CD14-positive monocyte (primary cell): Measurements from ENCODE around the gene DLGAP1. TPM values are rescaled to one million over a fixed set of nuclear protein-coding genes. Genes with fewer than 3 reads are reported as not detected.

ENCODE experiments used
- DNase-seq, 3 donors: peaks; one replicate each; pipeline ENCODE4 v3.0.0-alpha.2; 2011 to 2022
- H2AFZ ChIP-seq: 2 replicates; pipeline ENCODE4 v1.6.0; 2012; ENCODE audit warnings: mild to moderate bottlenecking, low read depth, low read length, inconsistent platforms; ENCODE audit not compliant: insufficient read depth, poor library complexity, severe bottlenecking
- H3K27ac ChIP-seq, 2 donors: 1 replicate in 1 of 2; 2 replicates in 1 of 2; pipeline ENCODE4 v1.5.1; 2012 to 2013; ENCODE audit warnings: low read length in 2 of 2, control low read depth in 1 of 2, inconsistent platforms in 1 of 2, low read depth in 1 of 2, mild to moderate bottlenecking in 1 of 2
- H3K27me3 ChIP-seq, 2 donors: one replicate each; pipeline versions ENCODE4 v1.6.0 to v1.6.1; 2011 to 2013; ENCODE audit warnings: low read length in 2 of 2; ENCODE audit not compliant: control insufficient read depth in 2 of 2, insufficient read depth in 2 of 2
- H3K36me3 ChIP-seq, 2 donors: replicated peaks in 1 of 2; 1 replicate in 1 of 2; 2 replicates in 1 of 2; pipeline versions ENCODE4 v1.5.1 to v1.6.1; 2012 to 2013; ENCODE audit warnings: low read length in 2 of 2, control low read depth in 1 of 2, inconsistent platforms in 1 of 2, mild to moderate bottlenecking in 1 of 2; ENCODE audit not compliant: insufficient read depth in 2 of 2, control insufficient read depth in 1 of 2
- H3K4me1 ChIP-seq, 2 donors: 1 replicate in 1 of 2; 2 replicates in 1 of 2; pipeline versions ENCODE4 v1.5.1 to v1.6.1; 2012 to 2013; ENCODE audit warnings: low read length in 2 of 2, control low read depth in 1 of 2, inconsistent platforms in 1 of 2, mild to moderate bottlenecking in 1 of 2, moderate library complexity in 1 of 2; ENCODE audit not compliant: insufficient read depth in 2 of 2, control insufficient read depth in 1 of 2
- H3K4me2 ChIP-seq: replicated peaks from 2 replicates; pipeline ENCODE3; 2012; ENCODE audit warnings: low read length, moderate library complexity, mild to moderate bottlenecking; ENCODE audit not compliant: poor library complexity, severe bottlenecking; ENCODE audit errors: extremely low read depth
- H3K4me3 ChIP-seq, 3 experiments: fragments of 200-600 bp in 1 of 3; sonication (generic) in 1 of 3; replicated peaks in 1 of 3; 1 replicate in 2 of 3; 2 replicates in 1 of 3; pipeline ENCODE4 v1.5.1; 2011 to 2013; ENCODE audit warnings: low read length in 3 of 3, mild to moderate bottlenecking in 3 of 3, control low read depth in 2 of 3, low read depth in 2 of 3, inconsistent platforms in 1 of 3, moderate library complexity in 1 of 3
- H3K79me2 ChIP-seq: 2 replicates; pipeline ENCODE4 v1.6.0; 2012; ENCODE audit warnings: mild to moderate bottlenecking, control low read depth, inconsistent platforms, low read length, moderate library complexity; ENCODE audit not compliant: insufficient read depth
- H3K9ac ChIP-seq: 2 replicates; pipeline ENCODE4 v1.6.0; 2017; ENCODE audit warnings: low read length, mild to moderate bottlenecking; ENCODE audit not compliant: insufficient read depth, poor library complexity, severe bottlenecking
- H3K9me3 ChIP-seq, 2 donors: replicated peaks in 1 of 2; 1 replicate in 1 of 2; 2 replicates in 1 of 2; pipeline versions ENCODE4 v1.5.1 to v1.6.1; 2012 to 2013; ENCODE audit warnings: low read length in 2 of 2, control low read depth in 1 of 2; ENCODE audit not compliant: control insufficient read depth in 1 of 2, insufficient read depth in 1 of 2
- H4K20me1 ChIP-seq: 2 replicates; pipeline ENCODE4 v1.6.0; 2012; ENCODE audit warnings: mild to moderate bottlenecking, low read length, control low read depth, moderate library complexity; ENCODE audit not compliant: insufficient read depth
- H3K27ac Mint-ChIP-seq, 7 donors: one replicate each; pipeline ENCODE4 v1.8.0; 2020; ENCODE audit warnings: mild to moderate bottlenecking in 7 of 7, mixed read lengths in 7 of 7, moderate library complexity in 6 of 7, inconsistent platforms in 2 of 7
- H3K27me3 Mint-ChIP-seq, 3 donors: one replicate each; pipeline ENCODE4 v1.8.0; 2021 to 2022; ENCODE audit warnings: low read depth in 3 of 3, mild to moderate bottlenecking in 3 of 3, mixed read lengths in 3 of 3, moderate library complexity in 3 of 3, inconsistent platforms in 1 of 3
- H3K36me3 Mint-ChIP-seq, 2 donors: one replicate each; pipeline ENCODE4 v1.8.0; 2020; ENCODE audit warnings: mixed read lengths in 2 of 2, inconsistent platforms in 1 of 2, mild to moderate bottlenecking in 1 of 2
- H3K4me1 Mint-ChIP-seq: one replicate; pipeline ENCODE4 v1.8.0; 2020; ENCODE audit warnings: mild to moderate bottlenecking, mixed read lengths
- H3K4me3 Mint-ChIP-seq, 2 donors: one replicate each; pipeline ENCODE4 v1.8.0; 2020; ENCODE audit warnings: mild to moderate bottlenecking in 2 of 2, mixed read lengths in 2 of 2, moderate library complexity in 1 of 2
- H3K9me3 Mint-ChIP-seq, 7 donors: one replicate each; pipeline ENCODE4 v1.8.0; 2020 to 2022; ENCODE audit warnings: mixed read lengths in 7 of 7, mild to moderate bottlenecking in 6 of 7, moderate library complexity in 6 of 7, inconsistent platforms in 2 of 7
- CTCF ChIP-seq: fragments of 200-600 bp; IDR thresholded peaks from one replicate; pipeline ENCODE4 v1.8.0; 2022; ENCODE audit warnings: antibody characterized with exemption, mild to moderate bottlenecking
- WGBS: methylation state at CpG from one replicate; pipeline ENCODE4 v1.1.5; 2013; ENCODE audit warnings: missing lambda C conversion rate; ENCODE audit not compliant: insufficient coverage; 5-methylcytosine and 5-hydroxymethylcytosine counted together
- intact Hi-C, 2 donors: fragments of 100-400 bp; cut with micrococcal nuclease; formaldehyde crosslinking; loops; one replicate each; pipeline versions ENCODE4 v1.15.0 to v1.15.1; 2023
- polyA plus RNA-seq, 3 donors: library from polyadenylated mRNA; depleted of rRNA in 1 of 3; unstranded in 2 of 3; stranded (reverse) in 1 of 3; fragments of 300-500 nt in 2 of 3; fragments of >200 nt in 1 of 3; fragmentation: Illumina TruSeq in 2 of 3; gene quantifications; 1 replicate in 2 of 3; 2 replicates in 1 of 3; pipeline ENCODE4 v1.2.3, GENCODE V29; 2012 to 2021

Gene DLGAP1
- polyA plus RNA-seq, 3 donors: 0.09 to 0.42 TPM; not detected in 1

GRCh38 chr18:4016391-4017049 lies 438.6 kb downstream of the DLGAP1 start:
- no peak for TF ChIP-seq CTCF
- Mint-ChIP-seq H3K9me3 (peaks cover 0 to 8% (median 3%) of the 10 kb centered on the region in 7 donors), H3K4me1 (no peaks in the 10 kb centered on the region), H3K27ac (no peak overlapping the region), H3K36me3 (no peaks in the 10 kb centered on the region), H3K4me3 (no peak overlapping the region), H3K27me3 (peaks cover 0 to 8% (median 0%) of the 10 kb centered on the region in 3 donors)
- WGBS: no CpG with 5 or more reads among the region's 4 CpGs
- H3K9me3 ChIP-seq: peaks cover 0 to 5% of the 10 kb centered on the region in 2 donors
- no peak overlapping the region for H3K4me3 ChIP-seq
- no peaks in the 10 kb centered on the region for H3K27me3 ChIP-seq
- H4K20me1 ChIP-seq: no peaks in the 10 kb centered on the region
- H3K36me3 ChIP-seq: no peaks in the 10 kb centered on the region
- H2AFZ ChIP-seq: no peak overlapping the region
- no peaks in the 10 kb centered on the region for H3K79me2 ChIP-seq
- H3K4me1 ChIP-seq: no peaks in the 10 kb centered on the region
- no peak for DNase-seq
- H3K4me2 ChIP-seq: no peak overlapping the region
- H3K9ac ChIP-seq: no peak overlapping the region
- intact Hi-C loops: no loop called here
- H3K27ac ChIP-seq: no peak overlapping the region

GRCh38 chr18:4007846-4008245 lies 447.3 kb downstream of the DLGAP1 start:
- no peak overlapping the region for H3K27ac ChIP-seq
- Mint-ChIP-seq H3K27ac (no peak overlapping the region), H3K4me1 (no peaks in the 10 kb centered on the region), H3K27me3 (peaks cover 5 to 11% (median 10%) of the 10 kb centered on the region in 3 donors), H3K4me3 (no peak overlapping the region), H3K36me3 (no peaks in the 10 kb centered on the region), H3K9me3 (peaks cover 0 to 3% (median 0%) of the 10 kb centered on the region in 7 donors)
- no peaks in the 10 kb centered on the region for H4K20me1 ChIP-seq
- no peak overlapping the region for H3K9ac ChIP-seq
- no peaks in the 10 kb centered on the region for H3K36me3 ChIP-seq
- no peak for TF ChIP-seq CTCF
- no peak for DNase-seq
- no peaks in the 10 kb centered on the region for H3K4me1 ChIP-seq
- H3K9me3 ChIP-seq: no peaks in the 10 kb centered on the region
- H3K4me3 ChIP-seq: no peak overlapping the region
- H3K4me2 ChIP-seq: no peak overlapping the region
- intact Hi-C loops: loop anchor here (10.0 kb wide), 2 partner anchors 233 to 313 kb away; no protein-coding TSS in a partner anchor
- no peaks in the 10 kb centered on the region for H3K27me3 ChIP-seq
- no peak overlapping the region for H2AFZ ChIP-seq
- no peaks in the 10 kb centered on the region for H3K79me2 ChIP-seq
